SKM-1 treated with dmso at 0.1 percent for 144 hours (cell line): ENCODE results near the gene RTKN2.

Source experiments
- DNase-seq: peaks from one replicate; lab custom pipeline; 2025; ENCODE audit not compliant: unreplicated experiment; lab: John Stamatoyannopoulos, UW

RTKN2 gene

GRCh38 chr10:62231371-62231770 lies 37.3 kb downstream of the RTKN2 start:
- DNase-seq: no peak

DNA sequence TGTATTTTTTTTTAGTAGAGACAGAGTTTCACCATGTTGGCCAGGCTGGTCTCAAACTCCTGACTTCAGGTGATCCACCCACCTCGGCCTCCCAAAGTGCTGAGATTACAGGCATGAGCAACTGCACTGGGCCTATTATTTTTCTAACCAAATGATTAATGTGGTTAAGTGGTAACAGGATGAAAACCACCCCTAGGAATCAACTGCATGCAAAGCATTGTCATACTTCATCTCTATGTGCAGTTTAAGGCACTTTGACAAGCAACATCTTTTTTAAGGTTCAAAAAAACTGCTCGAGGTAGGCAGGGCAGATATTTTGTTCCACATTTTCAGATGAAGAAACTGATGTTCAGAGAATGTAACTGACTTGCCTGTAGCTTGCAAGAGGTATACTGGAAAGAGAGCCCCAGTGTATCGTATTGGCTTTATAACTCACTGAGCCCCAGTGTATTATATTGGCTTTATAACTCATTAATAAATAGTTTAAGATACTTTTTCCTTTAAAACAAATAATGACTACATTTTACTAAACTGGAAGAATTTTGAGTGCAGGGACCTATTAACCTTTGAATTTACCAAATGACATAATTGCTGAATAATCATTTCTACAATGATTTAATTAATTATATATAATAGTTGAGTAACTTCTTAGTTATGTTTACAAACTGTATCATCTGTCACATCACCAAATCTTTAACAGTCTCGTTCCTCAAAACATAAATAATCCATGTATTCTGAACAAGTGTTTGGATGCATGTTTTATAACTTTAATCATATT lies 38.1 kb downstream of the RTKN2 start:
- no peak for DNase-seq

GRCh38 chr10:62225362-62225761 lies 43.3 kb downstream of the RTKN2 start:
- DNase-seq: no peak

GRCh38 chr10:62224606-62225005 lies 44.0 kb downstream of the RTKN2 start:
- no peak for DNase-seq

GRCh38 chr10:62217683-62218082 lies 51.0 kb downstream of the RTKN2 start:
- no peak for DNase-seq

DNA sequence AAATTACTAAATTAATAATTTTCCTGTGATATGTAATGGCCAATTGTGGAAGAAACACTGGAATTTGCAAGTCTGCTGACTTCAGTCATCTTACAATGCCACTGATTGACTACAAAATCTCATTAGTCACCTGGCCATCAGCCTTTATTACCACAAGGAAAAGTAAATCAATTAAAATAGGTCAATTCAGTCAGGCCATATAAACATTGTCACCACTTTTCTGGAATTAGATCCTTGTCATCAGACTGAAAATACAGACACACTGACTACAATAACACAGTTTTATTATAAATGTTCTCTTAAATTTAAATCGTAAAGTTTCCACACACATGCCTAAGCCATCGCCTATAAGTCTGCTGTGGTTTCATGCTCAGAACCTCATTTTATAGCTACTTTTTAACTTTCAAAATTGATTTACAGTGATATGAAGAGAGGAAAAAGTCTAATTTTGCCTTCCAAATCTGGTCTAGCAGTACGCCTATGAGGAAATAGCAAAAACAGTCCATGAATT lies 54.2 kb downstream of the RTKN2 start:
- no peak for DNase-seq

DNA sequence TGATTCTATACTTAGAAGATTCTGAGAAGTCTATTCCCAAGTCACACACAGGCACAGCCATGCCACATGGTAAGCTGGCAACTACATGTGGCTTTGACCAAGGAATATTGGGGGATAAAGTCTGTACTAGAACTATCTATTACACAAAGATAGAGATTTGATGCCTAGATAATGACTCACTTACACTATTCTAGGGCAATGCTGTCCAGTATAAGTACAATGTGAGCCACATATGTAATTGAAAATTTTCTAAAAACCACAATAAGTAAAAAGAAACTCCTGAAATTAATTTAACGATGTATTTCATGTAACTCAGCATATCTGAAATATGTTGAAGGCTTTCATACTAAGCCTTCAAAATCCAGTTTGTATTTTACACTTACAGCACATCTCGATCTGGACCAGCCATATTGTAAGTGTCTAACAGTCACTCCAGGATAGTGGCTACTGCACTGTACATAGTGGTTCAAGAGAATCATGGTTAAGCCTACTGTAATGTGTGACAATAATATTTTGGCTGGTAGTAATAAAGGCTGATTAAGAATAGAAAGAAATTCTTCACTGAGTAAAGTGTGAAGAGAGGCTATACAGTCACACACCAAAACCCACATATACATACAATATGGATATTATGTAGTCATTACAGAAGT lies 62.8 kb downstream of the RTKN2 start:
- no peak for DNase-seq

GRCh38 chr10:62199584-62199983 lies 69.1 kb downstream of the RTKN2 start:
- no peak for DNase-seq

GRCh38 chr10:62196528-62196927 lies 72.1 kb downstream of the RTKN2 start:
- DNase-seq: no peak

DNA sequence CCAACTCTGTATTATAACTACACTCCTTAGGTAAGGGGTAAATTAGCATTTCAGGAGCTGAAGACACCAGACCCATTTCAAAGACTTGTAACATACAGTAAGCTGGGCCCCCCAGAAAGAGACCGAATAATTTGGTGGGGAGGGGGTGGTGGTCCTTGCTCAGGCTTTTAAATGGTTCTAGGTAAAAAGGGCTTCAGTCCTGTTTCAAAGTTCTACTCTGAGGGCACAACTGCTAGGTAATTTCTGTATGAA lies 73.0 kb downstream of the RTKN2 start:
- DNase-seq: no peak

GRCh38 chr10:62194924-62195674 lies 73.5 kb downstream of the RTKN2 start:
- no peak for DNase-seq

DNA sequence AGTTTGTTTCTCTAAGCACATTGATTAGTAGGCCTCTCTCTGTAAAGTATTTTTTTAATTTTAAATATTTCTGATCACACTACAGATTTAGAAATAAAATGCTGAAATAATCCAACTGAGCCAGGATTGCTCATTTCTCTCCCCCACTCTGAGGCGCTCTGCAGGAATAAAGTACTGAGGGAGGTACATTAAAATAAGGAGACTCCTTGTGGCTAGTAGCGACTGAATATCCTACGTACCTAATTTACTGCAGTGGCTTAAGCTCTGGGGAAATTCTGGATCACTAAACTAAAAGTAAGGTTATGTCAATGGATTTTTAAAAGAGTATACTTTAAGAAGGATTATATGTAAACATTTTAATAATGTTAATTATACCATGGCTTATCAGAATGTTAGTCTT lies 75.2 kb downstream of the RTKN2 start:
- no peak for DNase-seq

GRCh38 chr10:62189131-62189530 lies 79.5 kb downstream of the RTKN2 start:
- no peak for DNase-seq

- DNase-seq: no peak
Observed at GRCh38 chr10:62188021-62188616, 80.5 kb downstream of the RTKN2 start.

DNA sequence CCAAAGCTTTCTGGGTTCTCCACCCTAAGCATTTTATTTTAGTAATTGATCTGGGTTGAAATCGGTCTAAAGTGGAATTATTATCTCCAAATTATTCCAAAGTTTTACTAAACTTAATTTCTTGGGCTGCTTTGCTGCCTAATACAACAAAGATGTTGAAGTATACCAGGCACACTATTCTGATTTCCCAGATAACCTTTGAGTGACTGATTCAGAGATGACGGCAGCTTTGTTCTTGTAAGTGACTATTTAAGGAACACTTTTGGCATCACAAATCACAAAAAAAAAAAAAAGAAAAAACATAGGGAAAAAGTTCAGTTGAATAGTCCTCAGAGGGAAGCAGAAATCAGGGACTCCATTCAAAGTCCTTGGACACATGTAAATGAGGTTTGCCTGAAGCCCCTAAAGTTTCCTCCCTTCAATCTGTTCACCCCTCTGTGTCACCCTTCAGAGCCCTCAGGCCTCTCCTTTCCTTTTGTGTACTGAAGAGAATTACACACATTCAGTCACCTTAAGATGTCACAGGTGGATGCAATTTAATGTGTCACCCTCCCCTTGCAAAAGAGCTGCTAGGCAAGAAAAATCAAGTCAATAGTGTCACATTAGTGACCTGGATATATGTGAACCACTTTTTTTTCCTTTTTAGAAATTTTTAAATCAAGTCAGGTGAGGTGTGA lies 81.5 kb downstream of the RTKN2 start:
- DNase-seq: no peak

- DNase-seq: no peak
Observed at GRCh38 chr10:62185919-62186692, 82.5 kb downstream of the RTKN2 start.

GRCh38 chr10:62183857-62184795 lies 84.5 kb downstream of the RTKN2 start:
- no peak for DNase-seq

- DNase-seq: no peak
Observed at GRCh38 chr10:62183442-62183841, 85.2 kb downstream of the RTKN2 start.

- DNase-seq: no peak
Observed at GRCh38 chr10:62182595-62182994, 86.0 kb downstream of the RTKN2 start.
